Central memory CD8-positive, alpha-beta T cell (primary cell): ENCODE data around the gene STIM2.
"Not testable (repeated sequence)": the region's sequence is repeated elsewhere in the genome, so short reads cannot be mapped to it uniquely, and the experiment has no call there.

ENCODE experiments used
- ATAC-seq: fragments of 150-1000 bp; cut with Tn5 transposase; replicated peaks from 2 replicates; pipeline ENCODE4 v1.10.0; 2022; ENCODE audit warnings: mild to moderate bottlenecking, moderate FRiP score, moderate number of reproducible peaks; ENCODE audit not compliant: poor library complexity, severe bottlenecking; ENCODE audit errors: extremely low read depth
- DNase-seq, 2 donors: peaks; one replicate each; pipeline ENCODE4 v3.0.0; 2021; ENCODE audit warnings: low spot score in 2 of 2
- H3K27ac Mint-ChIP-seq: one replicate; pipeline ENCODE4 v1.8.0; 2022; ENCODE audit warnings: low read depth, mild to moderate bottlenecking, moderate library complexity, mixed read lengths
- H3K27me3 Mint-ChIP-seq: one replicate; pipeline ENCODE4 v1.8.0; 2022; ENCODE audit warnings: mixed read lengths
- H3K36me3 Mint-ChIP-seq: one replicate; pipeline ENCODE4 v1.8.0; 2022; ENCODE audit warnings: mild to moderate bottlenecking, moderate library complexity, mixed read lengths; ENCODE audit not compliant: insufficient read depth
- H3K4me1 Mint-ChIP-seq: one replicate; pipeline ENCODE4 v1.8.0; 2022; ENCODE audit warnings: mixed read lengths
- H3K4me3 Mint-ChIP-seq: one replicate; pipeline ENCODE4 v1.8.0; 2022; ENCODE audit warnings: mild to moderate bottlenecking, moderate library complexity, mixed read lengths
- H3K9me3 Mint-ChIP-seq: one replicate; pipeline ENCODE4 v1.8.0; 2022; ENCODE audit warnings: mixed read lengths

The STIM2 gene

DNA sequence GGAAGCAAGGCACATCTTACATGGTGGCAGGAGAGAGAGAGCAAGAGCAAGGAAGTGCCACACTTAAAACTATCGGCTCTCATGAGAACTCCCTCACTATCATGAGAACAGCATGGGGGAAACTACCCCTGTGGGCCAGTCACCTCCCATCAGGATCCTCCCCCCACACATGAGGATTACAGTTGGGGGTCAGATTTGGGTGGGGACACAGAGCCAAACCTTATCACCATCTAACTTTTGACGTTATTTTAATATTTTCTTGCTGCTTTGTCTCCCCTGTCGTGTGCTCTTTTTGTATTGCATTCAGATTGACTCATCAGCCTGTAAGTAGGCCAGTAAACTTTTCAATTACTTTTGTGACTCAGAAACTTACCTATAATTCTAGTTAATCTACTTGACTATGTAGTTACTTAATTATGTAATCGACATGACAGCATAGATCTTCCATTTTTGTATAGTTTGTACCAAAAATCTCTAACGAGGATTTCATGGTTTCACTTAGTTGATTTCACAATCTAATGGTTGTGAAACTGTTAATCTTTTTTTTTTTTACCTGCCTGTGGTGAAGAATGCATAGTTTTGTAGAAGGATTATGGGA lies 18.3 kb downstream of the STIM2 start:
- H3K9me3 Mint-ChIP-seq, result no peaks in the 10 kb centered on the region
- no peak for ATAC-seq
- H3K27me3 Mint-ChIP-seq, result no peaks in the 10 kb centered on the region
- peaks cover 68% of the 10 kb centered on the region for H3K4me1 Mint-ChIP-seq
- peak overlapping the region; percentile 89 for H3K27ac Mint-ChIP-seq
- DNase-seq, result no peak
- H3K36me3 Mint-ChIP-seq, result peaks cover 11% of the 10 kb centered on the region
- H3K4me3 Mint-ChIP-seq, result peak overlapping the region; percentile 61

DNA sequence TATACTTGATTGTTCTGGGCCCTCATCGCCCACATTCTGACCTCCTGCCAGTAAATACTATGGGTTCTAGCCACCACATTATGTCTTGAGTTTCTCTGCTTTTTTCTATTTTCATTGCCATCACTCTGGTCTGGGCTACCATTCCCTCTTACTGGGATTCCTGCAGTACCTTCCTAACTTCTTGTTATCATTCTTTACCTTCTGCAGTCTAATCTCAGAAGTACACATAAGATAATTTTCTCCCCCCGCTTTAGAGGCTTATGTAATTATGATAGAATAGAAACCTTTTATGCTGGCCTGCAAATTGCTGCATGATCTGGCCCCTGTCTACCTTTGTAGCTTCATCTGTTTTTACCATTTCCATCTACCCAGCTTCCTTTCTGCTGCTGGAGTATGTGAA lies 19.2 kb downstream of the STIM2 start:
- ATAC-seq, result no peak
- peaks cover 14% of the 10 kb centered on the region for H3K36me3 Mint-ChIP-seq
- no peaks in the 10 kb centered on the region for H3K9me3 Mint-ChIP-seq
- H3K27ac Mint-ChIP-seq, result peak overlapping the region; percentile 89
- H3K4me1 Mint-ChIP-seq, result peaks cover 76% of the 10 kb centered on the region
- peak overlapping the region; percentile 12 for H3K4me3 Mint-ChIP-seq
- H3K27me3 Mint-ChIP-seq, result no peaks in the 10 kb centered on the region
- no peak for DNase-seq

DNA sequence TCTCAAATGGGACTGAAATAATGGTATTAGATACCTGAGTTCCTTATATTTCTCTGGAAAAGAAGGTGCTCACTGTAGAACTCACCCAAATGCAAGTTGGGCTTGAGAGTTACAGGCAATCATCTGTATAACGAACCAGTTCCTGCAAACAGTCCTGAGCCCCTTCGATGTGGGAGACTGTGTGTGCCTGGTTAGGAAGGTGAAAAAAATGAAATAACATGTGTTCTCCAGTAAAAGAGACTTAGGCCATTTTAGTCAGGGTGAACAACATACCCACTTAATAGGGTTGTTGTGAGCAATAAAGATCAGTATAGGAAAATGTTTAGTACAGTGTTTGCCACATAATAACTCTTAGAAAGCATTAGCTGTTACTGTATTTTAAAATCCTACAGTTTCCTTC lies 23.4 kb downstream of the STIM2 start:
- peaks cover 18% of the 10 kb centered on the region for H3K36me3 Mint-ChIP-seq
- peak overlapping the region; percentile 73 for H3K4me3 Mint-ChIP-seq
- H3K4me1 Mint-ChIP-seq, result peaks cover 71% of the 10 kb centered on the region
- no peak for DNase-seq
- peak overlapping the region; percentile 98 for H3K27ac Mint-ChIP-seq
- H3K9me3 Mint-ChIP-seq, result no peaks in the 10 kb centered on the region
- no peaks in the 10 kb centered on the region for H3K27me3 Mint-ChIP-seq
- no peak for ATAC-seq

DNA sequence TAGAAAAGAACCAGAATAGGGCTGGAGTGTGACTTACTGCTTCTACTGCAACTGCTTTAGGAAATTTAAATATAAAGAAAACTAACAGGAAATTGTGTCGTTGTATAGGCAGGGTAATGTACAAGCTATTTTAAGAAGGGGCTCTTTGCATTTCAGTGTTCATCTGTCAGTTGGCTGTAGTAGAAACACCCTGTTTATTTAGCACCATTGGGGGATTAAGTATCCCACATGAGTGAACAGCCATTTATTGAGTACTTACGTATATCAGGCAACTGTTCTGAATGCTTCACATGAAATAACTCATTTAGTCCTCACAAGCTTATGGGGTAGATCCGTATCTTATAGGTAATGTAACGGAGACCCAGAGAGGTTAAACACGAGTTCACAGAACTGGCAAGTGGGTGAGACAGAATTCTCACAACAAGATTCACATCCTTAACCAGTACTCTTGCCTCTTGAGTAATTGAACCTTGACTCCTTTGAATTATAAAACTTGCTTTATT lies 23.9 kb downstream of the STIM2 start:
- Mint-ChIP-seq H3K27me3 (no peaks in the 10 kb centered on the region), H3K4me3 (peak overlapping the region; percentile 73), H3K4me1 (peaks cover 66% of the 10 kb centered on the region), H3K36me3 (peaks cover 18% of the 10 kb centered on the region), H3K9me3 (no peaks in the 10 kb centered on the region), H3K27ac (peak overlapping the region; percentile 98)
- ATAC-seq (peak; percentile 52), DNase-seq (peak in 1 of 2 donors; percentile 22)

DNA sequence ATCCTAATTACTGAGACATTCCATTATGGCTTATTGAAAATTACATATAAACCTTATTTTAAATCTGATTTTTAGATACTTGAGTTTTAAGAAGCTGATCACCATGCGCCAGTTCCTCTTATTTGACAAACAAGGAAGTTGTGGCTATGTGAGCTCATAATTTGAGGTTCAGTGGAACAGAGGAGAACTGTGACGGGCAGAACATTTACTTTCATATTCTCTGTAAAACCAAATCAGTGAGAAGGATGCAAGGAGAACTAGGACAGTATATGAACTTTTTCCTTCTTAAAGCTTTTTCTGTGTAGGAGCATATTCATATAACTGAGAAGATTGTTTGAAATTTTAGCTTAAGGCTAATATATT lies 25.3 kb downstream of the STIM2 start:
- Mint-ChIP-seq H3K27me3 (no peaks in the 10 kb centered on the region), H3K9me3 (no peaks in the 10 kb centered on the region), H3K4me3 (peak overlapping the region; percentile 73), H3K27ac (peak overlapping the region; percentile 98), H3K36me3 (peaks cover 16% of the 10 kb centered on the region), H3K4me1 (peaks cover 57% of the 10 kb centered on the region)
- peak in 1 of 2 donors; percentile 32 for DNase-seq
- ATAC-seq, result peak; percentile 78

DNA sequence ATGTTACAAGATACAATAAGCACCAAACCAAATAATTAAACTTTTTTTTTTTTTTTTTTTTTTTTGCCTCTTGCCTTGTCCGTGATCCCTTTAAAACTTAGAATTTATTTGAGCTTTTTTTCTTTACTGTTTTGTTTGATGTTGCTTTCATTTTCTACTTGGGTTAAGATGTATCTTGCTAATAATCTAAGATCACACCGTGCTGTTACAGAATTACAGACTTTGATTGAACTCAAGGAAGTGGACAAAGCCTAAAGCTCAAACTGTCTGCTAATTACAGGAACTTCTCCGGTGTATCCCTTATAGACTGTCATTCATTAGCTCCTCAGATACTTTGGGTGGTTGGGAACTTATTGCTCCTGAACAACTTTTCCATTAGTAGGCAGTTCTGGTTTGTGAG lies 26.5 kb downstream of the STIM2 start:
- H3K27ac Mint-ChIP-seq, result peak overlapping the region; percentile 98
- DNase-seq (no peak), ATAC-seq (peak; percentile 40)
- H3K27me3 Mint-ChIP-seq, result no peaks in the 10 kb centered on the region
- H3K9me3 Mint-ChIP-seq, result no peaks in the 10 kb centered on the region
- peak overlapping the region; percentile 73 for H3K4me3 Mint-ChIP-seq
- peaks cover 61% of the 10 kb centered on the region for H3K4me1 Mint-ChIP-seq
- H3K36me3 Mint-ChIP-seq, result peaks cover 15% of the 10 kb centered on the region

DNA sequence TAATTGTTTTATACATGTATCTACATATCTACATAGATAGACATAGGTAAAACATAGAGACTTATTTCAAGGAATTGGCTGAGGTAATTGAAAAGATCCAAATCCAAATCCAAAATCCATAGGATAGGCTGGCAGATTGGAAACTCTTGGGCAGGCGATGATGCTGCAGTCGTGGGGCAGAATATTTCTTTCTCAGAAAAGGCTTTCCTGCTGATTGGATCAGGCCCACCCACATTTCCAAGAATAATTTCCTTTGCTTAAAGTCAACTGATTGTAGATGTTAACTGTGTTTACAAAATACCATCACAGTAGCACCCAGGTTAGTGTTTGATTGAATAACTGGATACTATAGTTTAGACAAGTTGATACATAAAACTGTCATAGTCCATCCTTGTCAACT lies 27.2 kb downstream of the STIM2 start:
- Mint-ChIP-seq H3K27ac (no peak overlapping the region), H3K9me3 (no peaks in the 10 kb centered on the region), H3K4me1 (peaks cover 61% of the 10 kb centered on the region), H3K4me3 (no peak overlapping the region), H3K27me3 (no peaks in the 10 kb centered on the region), H3K36me3 (peaks cover 15% of the 10 kb centered on the region)
- DNase-seq, result no peak
- no peak for ATAC-seq

DNA sequence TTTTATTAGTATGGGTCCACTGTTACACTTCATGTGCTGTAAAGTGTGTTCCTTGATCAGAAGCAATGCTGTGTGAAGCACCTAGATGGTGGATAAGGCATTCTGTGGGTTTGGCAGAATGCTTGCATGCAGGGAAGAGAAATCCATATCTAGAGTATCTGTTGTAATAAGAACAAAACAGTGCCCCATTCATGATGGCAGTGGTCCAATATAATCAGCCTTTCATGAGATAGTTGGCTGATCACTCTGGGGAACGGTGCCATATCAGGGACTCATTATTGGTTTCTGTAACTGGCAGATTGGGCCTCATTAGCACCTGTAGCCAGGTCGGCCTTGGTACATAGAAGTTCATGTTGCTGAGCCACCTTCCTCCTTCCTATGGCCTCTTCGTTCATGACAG lies 28.7 kb downstream of the STIM2 start:
- DNase-seq (no peak), ATAC-seq (no peak)
- Mint-ChIP-seq H3K4me3 (no peak overlapping the region), H3K27me3 (no peaks in the 10 kb centered on the region), H3K27ac (no peak overlapping the region), H3K36me3 (peaks cover 14% of the 10 kb centered on the region), H3K9me3 (no peaks in the 10 kb centered on the region), H3K4me1 (peaks cover 58% of the 10 kb centered on the region)

DNA sequence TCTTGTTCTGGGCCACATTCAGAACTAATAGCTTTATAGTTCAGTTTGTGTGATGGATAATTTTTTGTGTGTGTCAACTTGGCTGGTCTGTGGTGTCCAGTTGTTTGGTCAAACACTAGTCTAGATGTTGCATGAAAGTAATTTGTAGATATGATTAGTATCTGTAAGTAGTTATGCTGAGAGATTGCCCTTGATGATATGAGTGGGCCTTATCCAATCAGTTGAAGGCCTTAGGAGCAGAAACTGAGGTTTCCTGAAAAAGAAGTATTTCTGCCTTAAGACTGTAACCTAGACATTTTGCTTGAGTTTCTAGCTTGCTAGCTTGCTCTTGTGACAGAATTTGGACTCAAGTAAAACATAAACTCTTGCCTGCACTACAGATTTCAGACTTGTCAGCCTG lies 30.4 kb downstream of the STIM2 start:
- DNase-seq (no peak), ATAC-seq (no peak)
- no peak overlapping the region for H3K4me3 Mint-ChIP-seq
- no peaks in the 10 kb centered on the region for H3K27me3 Mint-ChIP-seq
- no peaks in the 10 kb centered on the region for H3K9me3 Mint-ChIP-seq
- H3K4me1 Mint-ChIP-seq, result peaks cover 49% of the 10 kb centered on the region
- peaks cover 11% of the 10 kb centered on the region for H3K36me3 Mint-ChIP-seq
- H3K27ac Mint-ChIP-seq, result peak overlapping the region; percentile 88

DNA sequence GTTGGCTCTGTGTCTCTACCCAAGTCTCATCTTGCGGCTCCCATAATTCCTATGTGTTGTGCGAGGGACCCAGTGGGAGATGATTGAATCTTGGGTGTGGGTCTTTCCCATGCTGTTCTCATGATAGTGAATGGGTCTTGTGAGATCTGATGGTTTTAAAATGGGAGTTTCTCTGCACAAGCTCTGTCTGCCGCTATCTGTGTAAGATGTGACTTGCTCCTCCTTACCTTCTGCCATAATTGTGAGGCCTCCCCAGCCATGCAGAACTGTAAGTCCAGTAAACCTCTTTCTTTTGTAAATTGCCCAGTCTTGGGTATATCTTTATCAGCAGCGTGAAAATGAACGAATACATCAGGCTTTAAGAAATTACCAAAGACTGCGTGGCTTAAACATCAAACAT lies 31.2 kb downstream of the STIM2 start:
- H3K4me1 Mint-ChIP-seq, result peaks cover 49% of the 10 kb centered on the region
- peaks cover 6% of the 10 kb centered on the region for H3K36me3 Mint-ChIP-seq
- H3K27ac Mint-ChIP-seq, result peak overlapping the region; percentile 88
- DNase-seq, result no peak
- no peaks in the 10 kb centered on the region for H3K27me3 Mint-ChIP-seq
- ATAC-seq, result no peak
- no peaks in the 10 kb centered on the region for H3K9me3 Mint-ChIP-seq
- H3K4me3 Mint-ChIP-seq, result no peak overlapping the region

DNA sequence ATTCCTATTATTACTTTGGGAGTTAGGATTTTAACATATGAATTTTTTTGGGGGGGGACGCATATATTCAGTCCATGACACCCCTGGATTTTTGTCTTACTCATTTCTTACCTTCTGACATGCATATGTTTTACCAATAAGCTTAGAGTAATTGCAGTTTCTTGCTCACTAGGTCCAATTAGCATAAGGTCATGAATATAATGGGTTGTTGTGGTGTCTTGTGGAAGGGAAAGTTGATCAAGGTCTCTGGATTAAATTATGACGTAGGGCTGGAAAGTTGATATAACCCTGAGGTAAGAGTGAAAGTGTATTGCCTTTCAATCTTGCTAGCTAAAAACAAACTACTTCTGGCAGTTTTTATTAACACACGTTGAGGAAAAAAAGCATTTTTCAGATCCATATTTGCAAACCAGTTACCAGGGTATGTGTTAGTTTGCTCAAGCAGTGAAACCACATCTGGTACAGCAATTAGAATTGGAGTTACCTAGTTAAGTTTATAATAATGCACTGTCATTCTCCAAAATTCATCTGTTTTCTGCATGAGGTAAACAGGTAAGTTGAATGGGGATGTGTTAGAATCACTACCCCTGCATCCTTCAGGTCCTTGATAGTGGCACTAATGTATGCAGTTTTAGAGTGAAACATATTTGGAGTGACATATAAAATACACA lies 32.0 kb downstream of the STIM2 start:
- H3K36me3 Mint-ChIP-seq, result peaks cover 2% of the 10 kb centered on the region
- H3K4me1 Mint-ChIP-seq, result peaks cover 49% of the 10 kb centered on the region
- H3K4me3 Mint-ChIP-seq, result no peak overlapping the region
- ATAC-seq, result peak; percentile 24
- H3K9me3 Mint-ChIP-seq, result no peaks in the 10 kb centered on the region
- no peaks in the 10 kb centered on the region for H3K27me3 Mint-ChIP-seq
- DNase-seq, result no peak
- peak overlapping the region; percentile 88 for H3K27ac Mint-ChIP-seq

DNA sequence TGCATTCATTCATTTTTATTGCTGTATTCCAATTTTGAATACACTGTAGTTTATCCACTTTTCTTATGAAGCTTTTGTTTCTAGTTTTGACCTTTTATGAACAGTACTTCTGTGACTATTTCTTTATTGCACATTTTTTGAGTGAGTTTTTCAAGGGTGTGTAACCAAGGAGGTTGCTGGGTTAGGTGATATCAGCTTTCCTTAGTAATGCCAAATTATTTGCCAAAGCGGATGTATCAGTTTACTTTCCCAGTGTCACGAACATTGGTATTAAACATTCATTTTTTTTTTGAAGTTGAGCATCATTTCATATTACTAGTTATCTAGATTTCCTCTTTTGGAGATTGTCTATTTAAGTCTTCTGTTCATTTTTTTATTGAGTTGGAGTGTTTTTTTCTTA lies 32.9 kb downstream of the STIM2 start:
- Mint-ChIP-seq H3K4me1 (peaks cover 52% of the 10 kb centered on the region), H3K27me3 (no peaks in the 10 kb centered on the region), H3K4me3 (no peak overlapping the region), H3K9me3 (no peaks in the 10 kb centered on the region), H3K27ac (peak overlapping the region; percentile 88), H3K36me3 (peaks cover 2% of the 10 kb centered on the region)
- DNase-seq (no peak), ATAC-seq (no peak)

DNA sequence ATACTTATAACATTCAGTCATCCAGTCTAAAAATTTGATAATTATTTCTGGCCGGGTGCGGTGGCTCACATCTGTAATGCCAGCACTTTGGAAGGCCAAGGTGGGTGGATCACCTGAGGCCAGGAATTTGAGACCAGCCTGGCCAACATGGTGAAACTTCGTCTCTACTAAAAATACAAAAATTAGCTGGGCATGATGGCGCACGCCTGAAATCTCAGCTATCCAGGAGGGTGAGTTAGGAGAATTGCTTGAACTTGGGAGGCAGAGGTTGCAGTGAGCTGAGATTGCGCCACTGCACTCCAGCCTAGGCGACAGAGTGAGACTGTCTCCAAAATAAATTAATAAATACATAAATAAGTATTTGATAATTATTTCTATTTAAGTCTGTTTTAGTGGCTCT lies 34.2 kb downstream of the STIM2 start:
- not testable (repeated sequence) for H3K27me3 Mint-ChIP-seq
- H3K27ac Mint-ChIP-seq, result peak overlapping the region; percentile 88

More for the DNA sequence above, 34.2 kb downstream of the STIM2 start:
- not testable (repeated sequence) for H3K36me3 Mint-ChIP-seq, H3K4me3 Mint-ChIP-seq, DNase-seq, ATAC-seq, H3K9me3 Mint-ChIP-seq
- peaks cover 56% of the 10 kb centered on the region for H3K4me1 Mint-ChIP-seq
